GF-D8 (cell line): ENCODE measurements around the gene NHS.
"Not testable (repeated sequence)": the region's sequence is repeated elsewhere in the genome, so short reads cannot be mapped to it uniquely, and the experiment has no call there.

Experiments used
- DNase-seq: peaks from one replicate; lab custom pipeline; 2025; lab: John Stamatoyannopoulos, UW

Gene NHS

GRCh38 chrX:17496407-17496806 lies 121.4 kb downstream of the NHS start:
- DNase-seq: no peak

GRCh38 chrX:17497193-17497592 lies 122.2 kb downstream of the NHS start:
- DNase-seq: no peak

GRCh38 chrX:17499512-17499911 lies 124.5 kb downstream of the NHS start:
- no peak for DNase-seq

GRCh38 chrX:17500145-17500579 lies 125.2 kb downstream of the NHS start:
- no peak for DNase-seq

GRCh38 chrX:17501746-17502145 lies 126.7 kb downstream of the NHS start:
- no peak for DNase-seq

GRCh38 chrX:17506352-17506751 lies 131.4 kb downstream of the NHS start:
- not testable (repeated sequence) for DNase-seq

GRCh38 chrX:17511556-17511955 lies 136.6 kb downstream of the NHS start:
- DNase-seq: no peak

- DNase-seq: no peak
Measured at GRCh38 chrX:17519358-17519757, 144.4 kb downstream of the NHS start.

GRCh38 chrX:17520016-17520615 lies 145.1 kb downstream of the NHS start:
- no peak for DNase-seq

GRCh38 chrX:17521871-17522693 lies 147.1 kb downstream of the NHS start:
- no peak for DNase-seq

- DNase-seq: no peak
Measured at GRCh38 chrX:17525266-17525665, 150.3 kb downstream of the NHS start.

GRCh38 chrX:17525762-17526555 lies 151.0 kb downstream of the NHS start:
- no peak for DNase-seq

GRCh38 chrX:17527135-17527701 lies 152.2 kb downstream of the NHS start:
- no peak for DNase-seq

GRCh38 chrX:17527922-17528321 lies 152.9 kb downstream of the NHS start:
- DNase-seq: no peak

- no peak for DNase-seq
Measured at GRCh38 chrX:17529151-17529745, 154.2 kb downstream of the NHS start.

- no peak for DNase-seq
Measured at GRCh38 chrX:17531500-17531899, 156.5 kb downstream of the NHS start.

- DNase-seq: no peak
Measured at GRCh38 chrX:17535229-17535628, 160.2 kb downstream of the NHS start.

GRCh38 chrX:17537723-17538243 lies 162.8 kb downstream of the NHS start:
- no peak for DNase-seq

- DNase-seq: no peak
Measured at GRCh38 chrX:17542123-17542522, 167.1 kb downstream of the NHS start.

GRCh38 chrX:17544821-17545220 lies 169.8 kb downstream of the NHS start:
- DNase-seq: no peak

GRCh38 chrX:17546356-17546755 lies 171.4 kb downstream of the NHS start:
- no peak for DNase-seq

- DNase-seq: no peak
Measured at GRCh38 chrX:17547658-17548057, 172.7 kb downstream of the NHS start.
